M059J (cell line): ENCODE measurements around the gene RNF138. TPM values are rescaled to one million over a fixed set of nuclear protein-coding genes. Genes with fewer than 3 reads are reported as not detected.
"Not testable (repeated sequence)": the region's sequence is repeated elsewhere in the genome, so short reads cannot be mapped to it uniquely, and the experiment has no call there.

ENCODE experiments used
- DNase-seq: peaks from one replicate; pipeline ENCODE4 v3.0.0-alpha.2; 2012; ENCODE audit warnings: low read depth
- total RNA-seq: library from RNA; depleted of rRNA; stranded (reverse); fragments of >200 nt; shearing (Covaris generic); gene quantifications from 2 replicates; pipeline ENCODE4 v1.2.3, GENCODE V29; 2014; rRNA removed

Gene RNF138
- total RNA-seq, 1 experiment from 2014 or later, result 78.6 TPM

GRCh38 chr18:32173654-32174053 is 82.0 kb downstream of the RNF138 start:
- no peak for DNase-seq

DNA sequence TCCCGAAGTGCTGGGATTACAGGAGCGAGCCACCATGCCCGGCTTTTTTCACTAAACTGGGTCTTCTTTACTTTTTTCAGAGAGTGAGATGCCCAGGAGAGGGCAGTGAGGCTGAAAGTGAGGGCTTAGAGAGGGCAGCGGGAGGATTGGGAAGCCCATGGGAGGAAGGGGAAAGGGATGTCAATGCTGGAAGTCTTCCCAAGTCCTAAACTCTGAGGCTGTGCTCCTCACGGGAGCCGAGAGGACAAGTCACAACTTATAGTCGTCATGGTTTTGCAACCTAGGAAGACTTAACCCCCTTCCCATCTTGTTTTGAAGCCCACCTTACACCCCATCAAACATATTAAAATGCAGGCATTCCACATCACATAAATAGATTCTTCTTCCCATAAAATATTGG is 83.0 kb downstream of the RNF138 start:
- no peak for DNase-seq

GRCh38 chr18:32175265-32175664 is 83.6 kb downstream of the RNF138 start:
- DNase-seq, result no peak

DNA sequence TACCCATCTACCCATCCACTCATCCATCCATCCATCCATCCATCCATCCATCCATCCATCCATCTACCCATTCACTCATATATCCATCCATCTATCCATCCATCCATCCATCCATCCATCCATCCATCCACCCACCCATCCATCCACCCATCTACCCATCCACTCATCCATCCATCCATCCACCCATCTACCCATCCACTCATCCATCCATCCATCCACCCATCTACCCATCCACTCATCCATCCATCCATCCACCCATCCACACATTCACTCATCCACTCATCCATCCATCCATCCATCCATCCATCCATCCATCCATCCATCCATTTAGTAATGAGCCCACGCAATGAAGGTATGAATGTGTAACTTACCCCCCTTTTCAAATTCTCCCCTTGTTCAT is 85.1 kb downstream of the RNF138 start:
- not testable (repeated sequence) for DNase-seq

- DNase-seq, result no peak
Observed at GRCh38 chr18:32177530-32177929, 85.9 kb downstream of the RNF138 start.

Other genes starting within 250 kb of the RNF138 start
- gene TRAPPC8, start 148.7 kb upstream of the RNF138 start, total RNA-seq, result 23.8 and 34.4 TPM in 2 replicates
- gene RNF125, start 73.0 kb upstream of the RNF138 start, total RNA-seq, result 0.07 TPM in 1 of 2 replicates, not detected in the other
- not detected in 2 replicates for gene MEP1B, start 98.2 kb downstream of the RNF138 start, total RNA-seq